B cell (primary cell): ENCODE results near the gene CCDC14. TPM values are rescaled to one million over a fixed set of nuclear protein-coding genes. Genes with fewer than 3 reads are reported as not detected.

Experiments
- ATAC-seq: fragments of 200-7000 bp; cut with Tn5 transposase; one replicate; pipeline ENCODE4 v1.10.0; 2021; ENCODE audit warnings: low read depth, mild to moderate bottlenecking, moderate number of reproducible peaks, moderate library complexity
- CTCF ChIA-PET: fragments of 350-600 bp; sonication (Branson Sonifier 250); formaldehyde crosslinking; loops from one replicate; lab custom pipeline; 2021; ENCODE audit warnings: antibody characterized with exemption, inconsistent platforms; lab: Charles Lee
- POLR2A ChIA-PET: fragments of 350-600 bp; sonication (Branson Sonifier 250); formaldehyde crosslinking; loops from one replicate; lab custom pipeline; 2021; ENCODE audit warnings: antibody characterized with exemption; lab: Charles Lee
- DNase-seq: peaks from one replicate; pipeline ENCODE4 v3.0.0; 2013
- H2AFZ ChIP-seq: 2 replicates; pipeline ENCODE4 v1.6.1; 2012; ENCODE audit warnings: mild to moderate bottlenecking, low read depth, low read length; ENCODE audit not compliant: insufficient read depth, poor library complexity, severe bottlenecking
- H3K27ac ChIP-seq, 2 donors: 1 replicate in 1 of 2; 2 replicates in 1 of 2; pipeline ENCODE4 v1.5.1; 2012 to 2013; ENCODE audit warnings: low read length in 2 of 2, mild to moderate bottlenecking in 2 of 2, moderate library complexity in 1 of 2
- H3K27me3 ChIP-seq, 4 experiments: fragments of 200-600 bp in 1 of 4; sonication (generic) in 1 of 4; replicated peaks in 1 of 4; 1 replicate in 2 of 4; 2 replicates in 2 of 4; pipeline versions ENCODE4 v1.6.1 to v1.7.0; 2013 to 2016; ENCODE audit warnings: low read length in 3 of 4, mild to moderate bottlenecking in 2 of 4, mixed read lengths in 1 of 4, moderate library complexity in 1 of 4; ENCODE audit not compliant: insufficient read depth in 4 of 4, control insufficient read depth in 3 of 4; ENCODE audit errors: control extremely low read depth in 1 of 4
- H3K36me3 ChIP-seq, 2 experiments: replicated peaks in 1 of 2; 1 replicate in 1 of 2; 2 replicates in 1 of 2; pipeline versions ENCODE4 v1.6.1 to v1.7.1; 2013; ENCODE audit warnings: low read length in 1 of 2; ENCODE audit not compliant: insufficient read depth in 2 of 2, control insufficient read depth in 1 of 2; ENCODE audit errors: control extremely low read depth in 1 of 2, extremely low read depth in 1 of 2
- H3K4me1 ChIP-seq, 2 donors: fragments of 200-600 bp in 1 of 2; sonication (generic) in 1 of 2; 1 replicate in 1 of 2; 2 replicates in 1 of 2; pipeline versions ENCODE4 v1.5.1 to v1.6.1; 2013 to 2017; ENCODE audit warnings: low read length in 2 of 2; ENCODE audit not compliant: control insufficient read depth in 2 of 2, insufficient read depth in 2 of 2
- H3K4me2 ChIP-seq: replicated peaks from 2 replicates; pipeline ENCODE3; 2012; ENCODE audit warnings: mild to moderate bottlenecking, low read depth, low read length; ENCODE audit not compliant: poor library complexity, severe bottlenecking
- H3K4me3 ChIP-seq, 5 experiments: fragments of 200-600 bp in 1 of 5; sonication (generic) in 1 of 5; 1 replicate in 3 of 5; 2 replicates in 2 of 5; pipeline versions ENCODE4 v1.5.1 to v1.7.0; 2011 to 2016; ENCODE audit warnings: low read length in 4 of 5, mild to moderate bottlenecking in 4 of 5, low read depth in 2 of 5, control low read depth in 1 of 5, moderate library complexity in 1 of 5; ENCODE audit not compliant: insufficient read depth in 1 of 5; ENCODE audit errors: control extremely low read depth in 1 of 5, extremely low read depth in 1 of 5
- H3K79me2 ChIP-seq: fragments of 200-600 bp; sonication (generic); one replicate; pipeline ENCODE4 v1.6.0; 2016; ENCODE audit warnings: low read length; ENCODE audit not compliant: control insufficient read depth, insufficient read depth
- H3K9ac ChIP-seq: fragments of 200-600 bp; sonication (generic); 2 replicates; pipeline ENCODE4 v1.6.1; 2017; ENCODE audit warnings: mild to moderate bottlenecking, low read length, moderate library complexity
- H3K9me3 ChIP-seq, 3 donors: one replicate each; pipeline versions ENCODE4 v1.6.1 to v1.7.1; 2013; ENCODE audit warnings: low read length in 2 of 3; ENCODE audit not compliant: control insufficient read depth in 2 of 3, insufficient read depth in 1 of 3; ENCODE audit errors: control extremely low read depth in 1 of 3
- H4K20me1 ChIP-seq: 2 replicates; pipeline ENCODE4 v1.6.0; 2012; ENCODE audit warnings: mild to moderate bottlenecking, low read length; ENCODE audit not compliant: insufficient read depth, control insufficient read depth, poor library complexity, severe bottlenecking
- H3K27ac Mint-ChIP-seq: one replicate; pipeline ENCODE4 v1.8.0; 2021; ENCODE audit warnings: mixed read lengths
- H3K27me3 Mint-ChIP-seq: one replicate; pipeline ENCODE4 v1.8.0; 2021; ENCODE audit warnings: mixed read lengths
- H3K4me1 Mint-ChIP-seq: one replicate; pipeline ENCODE4 v1.8.0; 2021; ENCODE audit warnings: mixed read lengths
- H3K4me3 Mint-ChIP-seq: one replicate; pipeline ENCODE4 v1.8.0; 2021; ENCODE audit warnings: mixed read lengths
- H3K9me3 Mint-ChIP-seq: one replicate; pipeline ENCODE4 v1.8.0; 2022; ENCODE audit warnings: mixed read lengths; ENCODE audit not compliant: insufficient read depth
- EZH2 ChIP-seq: IDR thresholded peaks from 2 replicates; pipeline ENCODE4 v1.6.1; 2012; ENCODE audit warnings: borderline replicate concordance, low read depth, mild to moderate bottlenecking, moderate library complexity, low read length; ENCODE audit not compliant: insufficient read depth, poor library complexity, severe bottlenecking
- WGBS: methylation state at CpG from one replicate; pipeline ENCODE4 v1.1.5; 2013; ENCODE audit warnings: missing lambda C conversion rate; ENCODE audit not compliant: insufficient coverage; 5-methylcytosine and 5-hydroxymethylcytosine counted together
- intact Hi-C: fragments of 100-400 bp; cut with micrococcal nuclease; formaldehyde crosslinking; loops from one replicate; pipeline ENCODE4 v1.10.0; 2022
- polyA plus RNA-seq: library from polyadenylated mRNA; depleted of rRNA; stranded (reverse); fragments of >200 nt; gene quantifications from 2 replicates; pipeline ENCODE4 v1.2.3, GENCODE V29; 2012
- total RNA-seq, 2 donors: library from RNA; stranded (reverse); fragments of 120-200 nt in 1 of 2; gene quantifications; 1 replicate in 1 of 2; 2 replicates in 1 of 2; pipeline versions ENCODE4 v1.2.3 to v1.2.4, GENCODE V29; 2013 to 2022
- TF ChIP-seq, protein P1 (sequence below): fragments of 200-600 bp; IDR thresholded peaks from one replicate; pipeline ENCODE4 v1.8.0; 2022; ENCODE audit warnings: antibody characterized with exemption, mild to moderate bottlenecking

CCDC14 gene
- total and polyA plus RNA-seq, 2 donors (not counting 1 experiment from before 2014, with no cell fraction given): 35.3 to 54.2 TPM

DNA sequence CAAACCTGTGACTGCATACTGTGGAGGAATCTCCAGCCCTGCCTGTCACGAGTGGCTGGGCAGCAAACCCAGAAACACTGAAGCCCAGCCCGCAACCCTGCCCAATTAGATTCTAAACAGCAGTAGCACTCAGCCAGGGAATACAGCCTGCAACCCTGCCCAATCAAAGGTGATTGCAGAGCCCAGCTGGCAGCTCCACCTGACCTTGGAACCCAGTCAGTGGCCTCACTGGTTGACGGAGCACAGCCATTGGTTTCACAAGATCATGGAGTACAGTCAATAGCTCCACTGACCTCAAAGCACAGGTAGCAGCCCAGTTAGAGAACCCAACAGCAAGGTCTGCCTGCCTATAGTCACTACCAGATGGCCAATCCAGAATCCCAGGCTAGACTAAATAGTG, 41.7 kb downstream of the CCDC14 start:
- ChIA-PET POLR2A (no interaction called here), CTCF (no interaction called here)
- DNase-seq: no peak
- H3K27ac Mint-ChIP-seq: no peak overlapping the region
- Histone ChIP-seq H3K9ac (no peak overlapping the region), H3K9me3 (peaks cover 5 to 22% (median 17%) of the 10 kb centered on the region in 3 donors), H3K4me2 (no peak overlapping the region), H3K4me1 (no peaks in the 10 kb centered on the region), H3K79me2 (no peaks in the 10 kb centered on the region), H3K4me3 (no peak overlapping the region), H4K20me1 (no peaks in the 10 kb centered on the region), H3K27ac (no peak overlapping the region), H3K27me3 (no peaks in the 10 kb centered on the region), H2AFZ (no peak overlapping the region), H3K36me3 (peaks cover 8 to 9% of the 10 kb centered on the region in 2 experiments)
- ATAC-seq: no peak
- no peak overlapping the region for H3K4me3 Mint-ChIP-seq
- no peaks in the 10 kb centered on the region for H3K27me3 Mint-ChIP-seq
- H3K9me3 Mint-ChIP-seq: peaks cover 14% of the 10 kb centered on the region
- no peak for TF ChIP-seq EZH2
- TF ChIP-seq, protein P1, sequence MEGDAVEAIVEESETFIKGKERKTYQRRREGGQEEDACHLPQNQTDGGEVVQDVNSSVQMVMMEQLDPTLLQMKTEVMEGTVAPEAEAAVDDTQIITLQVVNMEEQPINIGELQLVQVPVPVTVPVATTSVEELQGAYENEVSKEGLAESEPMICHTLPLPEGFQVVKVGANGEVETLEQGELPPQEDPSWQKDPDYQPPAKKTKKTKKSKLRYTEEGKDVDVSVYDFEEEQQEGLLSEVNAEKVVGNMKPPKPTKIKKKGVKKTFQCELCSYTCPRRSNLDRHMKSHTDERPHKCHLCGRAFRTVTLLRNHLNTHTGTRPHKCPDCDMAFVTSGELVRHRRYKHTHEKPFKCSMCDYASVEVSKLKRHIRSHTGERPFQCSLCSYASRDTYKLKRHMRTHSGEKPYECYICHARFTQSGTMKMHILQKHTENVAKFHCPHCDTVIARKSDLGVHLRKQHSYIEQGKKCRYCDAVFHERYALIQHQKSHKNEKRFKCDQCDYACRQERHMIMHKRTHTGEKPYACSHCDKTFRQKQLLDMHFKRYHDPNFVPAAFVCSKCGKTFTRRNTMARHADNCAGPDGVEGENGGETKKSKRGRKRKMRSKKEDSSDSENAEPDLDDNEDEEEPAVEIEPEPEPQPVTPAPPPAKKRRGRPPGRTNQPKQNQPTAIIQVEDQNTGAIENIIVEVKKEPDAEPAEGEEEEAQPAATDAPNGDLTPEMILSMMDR: no peak
- H3K4me1 Mint-ChIP-seq: no peaks in the 10 kb centered on the region
- intact Hi-C loops: no loop called here
- 95% methylated on average over 3 of the region's 3 CpGs for WGBS

GRCh38 chr3:123914829-123915228, 46.2 kb downstream of the CCDC14 start:
- Histone ChIP-seq H3K36me3 (peaks cover 0 to 7% of the 10 kb centered on the region in 2 experiments), H4K20me1 (no peaks in the 10 kb centered on the region), H3K79me2 (no peaks in the 10 kb centered on the region), H3K9ac (no peak overlapping the region), H3K27me3 (no peaks in the 10 kb centered on the region), H3K4me2 (no peak overlapping the region), H3K4me3 (no peak overlapping the region), H2AFZ (no peak overlapping the region), H3K27ac (no peak overlapping the region), H3K4me1 (no peaks in the 10 kb centered on the region), H3K9me3 (peaks cover 1 to 11% (median 6%) of the 10 kb centered on the region in 3 donors)
- H3K4me1 Mint-ChIP-seq: no peaks in the 10 kb centered on the region
- no peak overlapping the region for H3K4me3 Mint-ChIP-seq
- POLR2A ChIA-PET: no interaction called here
- H3K27me3 Mint-ChIP-seq: no peaks in the 10 kb centered on the region
- intact Hi-C loops: no loop called here
- WGBS: 91% methylated on average over 4 of the region's 5 CpGs
- no peak for DNase-seq
- no peak for ATAC-seq
- CTCF ChIA-PET: no interaction called here
- no peak for TF ChIP-seq EZH2
- TF ChIP-seq, protein P1: no peak
- no peaks in the 10 kb centered on the region for H3K9me3 Mint-ChIP-seq
- H3K27ac Mint-ChIP-seq: no peak overlapping the region
